CD4-positive, alpha-beta T cell (primary cell): ENCODE measurements around the gene TMSB4X. TPM values are rescaled to one million over a fixed set of nuclear protein-coding genes. Genes with fewer than 3 reads are reported as not detected.
"Not testable (repeated sequence)": the region's sequence is repeated elsewhere in the genome, so short reads cannot be mapped to it uniquely, and the experiment has no call there.

Experiments
- ATAC-seq: fragments of 200-7000 bp; cut with Tn5 transposase; one replicate; pipeline ENCODE4 v1.10.0; 2022; ENCODE audit warnings: mild to moderate bottlenecking; ENCODE audit not compliant: poor library complexity
- CTCF ChIA-PET: fragments of 350-600 bp; sonication (Branson Sonifier 250); formaldehyde crosslinking; loops from one replicate; lab custom pipeline; 2021; ENCODE audit warnings: antibody characterized with exemption, inconsistent platforms; lab: Charles Lee
- POLR2A ChIA-PET: fragments of 350-600 bp; sonication (Branson Sonifier 250); formaldehyde crosslinking; loops from one replicate; lab custom pipeline; 2021; ENCODE audit warnings: antibody characterized with exemption, inconsistent platforms; lab: Charles Lee
- DNase-seq, 14 experiments: peaks; one replicate each; pipeline ENCODE4 v3.0.0-alpha.2; 2013 to 2020; ENCODE audit warnings: mixed read lengths in 2 of 14
- H3K27ac ChIP-seq, 2 donors: one replicate each; pipeline versions ENCODE4 v1.5.1 to v1.7.0; 2013; ENCODE audit warnings: low read length in 2 of 2, low read depth in 1 of 2, mild to moderate bottlenecking in 1 of 2
- H3K27me3 ChIP-seq, 2 experiments: 1 replicate in 1 of 2; 2 replicates in 1 of 2; pipeline versions ENCODE4 v1.6.1 to v1.7.0; 2013; ENCODE audit warnings: low read length in 2 of 2, control low read depth in 1 of 2, mild to moderate bottlenecking in 1 of 2, moderate library complexity in 1 of 2; ENCODE audit not compliant: insufficient read depth in 2 of 2, control insufficient read depth in 1 of 2
- H3K36me3 ChIP-seq: one replicate; pipeline ENCODE4 v1.6.1; 2013; ENCODE audit warnings: low read length, control low read depth; ENCODE audit not compliant: insufficient read depth
- H3K4me1 ChIP-seq: one replicate; pipeline ENCODE4 v1.6.1; 2013; ENCODE audit warnings: low read length, control low read depth; ENCODE audit not compliant: insufficient read depth
- H3K4me3 ChIP-seq: one replicate; pipeline ENCODE4 v1.5.1; 2013; ENCODE audit warnings: mild to moderate bottlenecking, low read length, moderate library complexity
- H3K9me3 ChIP-seq, 2 experiments: 1 replicate in 1 of 2; 2 replicates in 1 of 2; pipeline versions ENCODE4 v1.6.1 to v1.7.0; 2013; ENCODE audit warnings: low read length in 2 of 2, mild to moderate bottlenecking in 2 of 2, control low read depth in 1 of 2, moderate library complexity in 1 of 2; ENCODE audit not compliant: control insufficient read depth in 1 of 2, insufficient read depth in 1 of 2
- H3K27ac Mint-ChIP-seq: one replicate; pipeline ENCODE4 v1.8.0; 2020; ENCODE audit warnings: mixed read lengths
- H3K27me3 Mint-ChIP-seq: one replicate; pipeline ENCODE4 v1.8.0; 2021; ENCODE audit warnings: mixed read lengths
- H3K36me3 Mint-ChIP-seq: one replicate; pipeline ENCODE4 v1.8.0; 2021; ENCODE audit warnings: low read depth, mixed read lengths
- H3K4me1 Mint-ChIP-seq: one replicate; pipeline ENCODE4 v1.8.0; 2021; ENCODE audit warnings: low read depth, mixed read lengths
- H3K4me3 Mint-ChIP-seq: one replicate; pipeline ENCODE4 v1.8.0; 2020; ENCODE audit warnings: mild to moderate bottlenecking, mixed read lengths
- H3K9me3 Mint-ChIP-seq: one replicate; pipeline ENCODE4 v1.8.0; 2020; ENCODE audit warnings: mixed read lengths
- CTCF ChIP-seq: fragments of 200-600 bp; IDR thresholded peaks from one replicate; pipeline ENCODE4 v1.8.0; 2022; ENCODE audit warnings: antibody characterized with exemption, mild to moderate bottlenecking
- intact Hi-C, 2 experiments: fragments of 100-400 bp; cut with DNase I in 1 of 2; cut with micrococcal nuclease in 1 of 2; formaldehyde crosslinking; loops; one replicate each; pipeline versions ENCODE4 v1.15.1 to v1.9.0; 2023 to 2025; cut with DNase I, micrococcal nuclease
- total RNA-seq, 174 experiments: library from RNA in 2 of 174; stranded (reverse) in 2 of 174; gene quantifications; one replicate each; pipeline ENCODE4 v1.2.3 and lab custom pipeline; 2021 to 2026

The TMSB4X gene
- total RNA-seq, 2 experiments from 2014 or later = 2,621 to 2,738 TPM

GRCh38 chrX:12944452-12944851 is 30.5 kb upstream of the TMSB4X start:
- CTCF ChIA-PET = not testable (repeated sequence)

GRCh38 chrX:12945494-12945893 is 29.4 kb upstream of the TMSB4X start:
- no peaks in the 10 kb centered on the region for H3K36me3 ChIP-seq
- DNase-seq (no peak), ATAC-seq (no peak)
- peaks cover 38% of the 10 kb centered on the region for H3K4me1 ChIP-seq
- H3K4me1 Mint-ChIP-seq = peaks cover 45% of the 10 kb centered on the region
- no peaks in the 10 kb centered on the region for H3K27me3 Mint-ChIP-seq
- H3K4me3 ChIP-seq = no peak overlapping the region
- intact Hi-C loops = loop anchor here in 1 of 2 experiments (5.0 to 10.0 kb wide), 2 partner anchors 399 to 702 kb away; no protein-coding TSS in a partner anchor
- H3K27ac ChIP-seq = no peak overlapping the region
- CTCF ChIA-PET = interaction anchor here (1.8 to 3.1 kb wide), 4 partner anchors 57 to 544 kb away, joined by 10 to 72 read pairs (median 45); no protein-coding TSS in a partner anchor
- no peaks in the 10 kb centered on the region for H3K27me3 ChIP-seq
- no peak overlapping the region for H3K4me3 Mint-ChIP-seq
- H3K36me3 Mint-ChIP-seq = no peaks in the 10 kb centered on the region
- no peaks in the 10 kb centered on the region for H3K9me3 Mint-ChIP-seq
- TF ChIP-seq CTCF = no peak
- no peaks in the 10 kb centered on the region for H3K9me3 ChIP-seq
- no peak overlapping the region for H3K27ac Mint-ChIP-seq
- POLR2A ChIA-PET = interaction anchor here (2.1 to 17.7 kb wide), 2 partner anchors 27 to 542 kb away, joined by 17 to 1050 read pairs; partner anchors contain the start of gene TMSB4X

More at GRCh38 chrX:12944452-12944851, 30.5 kb upstream of the TMSB4X start:
- H3K36me3 ChIP-seq, POLR2A ChIA-PET, H3K9me3 Mint-ChIP-seq, H3K27me3 ChIP-seq, H3K9me3 ChIP-seq, H3K4me3 ChIP-seq, H3K27ac ChIP-seq, ATAC-seq, H3K4me3 Mint-ChIP-seq, H3K27me3 Mint-ChIP-seq, H3K36me3 Mint-ChIP-seq, DNase-seq, H3K27ac Mint-ChIP-seq: not testable (repeated sequence)
- intact Hi-C loops = loop anchor here in 1 of 2 experiments (10.0 kb wide), 1 partner anchor 400 kb away; no protein-coding TSS in a partner anchor
- peaks cover 34% of the 10 kb centered on the region for H3K4me1 Mint-ChIP-seq
- peaks cover 29% of the 10 kb centered on the region for H3K4me1 ChIP-seq

DNA sequence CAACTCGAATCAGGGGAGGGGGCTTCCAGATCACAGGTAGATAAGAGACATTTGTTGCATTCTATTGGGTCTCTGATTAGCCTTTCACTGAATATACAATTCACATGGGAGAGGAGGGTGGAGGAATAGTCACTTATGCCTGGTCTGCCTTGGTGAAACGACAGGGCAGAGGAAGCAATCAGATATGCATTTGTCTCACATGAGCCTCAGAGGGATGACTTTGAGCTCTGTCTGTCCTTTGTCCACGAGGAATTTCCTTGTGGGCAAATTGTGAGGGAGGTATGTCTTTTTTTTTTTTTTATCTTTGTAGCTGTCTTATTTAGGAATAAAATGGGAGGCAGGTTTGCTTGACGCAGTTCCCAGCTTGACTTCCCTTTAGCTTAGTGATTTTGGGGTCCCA is 28.5 kb upstream of the TMSB4X start:
- Mint-ChIP-seq H3K4me1 (peaks cover 54% of the 10 kb centered on the region), H3K9me3 (no peaks in the 10 kb centered on the region), H3K36me3 (no peaks in the 10 kb centered on the region), H3K27ac (peak overlapping the region; percentile 95), H3K4me3 (no peak overlapping the region), H3K27me3 (no peaks in the 10 kb centered on the region)
- Histone ChIP-seq H3K9me3 (no peaks in the 10 kb centered on the region), H3K27ac (no peak overlapping the region), H3K36me3 (no peaks in the 10 kb centered on the region), H3K4me3 (no peak overlapping the region), H3K27me3 (no peaks in the 10 kb centered on the region), H3K4me1 (peaks cover 44% of the 10 kb centered on the region)
- intact Hi-C loops = loop anchor here in 1 of 2 experiments (1.0 to 10.0 kb wide), 4 partner anchors 146 to 701 kb away; no protein-coding TSS in a partner anchor
- TF ChIP-seq CTCF = no peak
- ATAC-seq = no peak
- DNase-seq = no peak
- POLR2A ChIA-PET = interaction anchor here (0.5 to 17.7 kb wide), 15 partner anchors 11 to 744 kb away, joined by 3 to 1050 read pairs (median 5); partner anchors contain the start of genes PRPS2 and TMSB4X
- CTCF ChIA-PET = interaction anchor here (0.6 to 5.7 kb wide), 59 partner anchors 8 to 1082 kb away, joined by 3 to 181 read pairs (median 5); partner anchors contain the start of genes GEMIN8, RAB9A and TMSB4X
